ENCODE data around the gene RNF207. TPM values are rescaled to one million over a fixed set of nuclear protein-coding genes. Genes with fewer than 3 reads are reported as not detected.
A peak's percentile ranks its signal among the peaks of the same experiment; 100 is the strongest.

The RNF207 gene
- total RNA-seq, 1 experiment from 2014 or later: 115 TPM

DNA sequence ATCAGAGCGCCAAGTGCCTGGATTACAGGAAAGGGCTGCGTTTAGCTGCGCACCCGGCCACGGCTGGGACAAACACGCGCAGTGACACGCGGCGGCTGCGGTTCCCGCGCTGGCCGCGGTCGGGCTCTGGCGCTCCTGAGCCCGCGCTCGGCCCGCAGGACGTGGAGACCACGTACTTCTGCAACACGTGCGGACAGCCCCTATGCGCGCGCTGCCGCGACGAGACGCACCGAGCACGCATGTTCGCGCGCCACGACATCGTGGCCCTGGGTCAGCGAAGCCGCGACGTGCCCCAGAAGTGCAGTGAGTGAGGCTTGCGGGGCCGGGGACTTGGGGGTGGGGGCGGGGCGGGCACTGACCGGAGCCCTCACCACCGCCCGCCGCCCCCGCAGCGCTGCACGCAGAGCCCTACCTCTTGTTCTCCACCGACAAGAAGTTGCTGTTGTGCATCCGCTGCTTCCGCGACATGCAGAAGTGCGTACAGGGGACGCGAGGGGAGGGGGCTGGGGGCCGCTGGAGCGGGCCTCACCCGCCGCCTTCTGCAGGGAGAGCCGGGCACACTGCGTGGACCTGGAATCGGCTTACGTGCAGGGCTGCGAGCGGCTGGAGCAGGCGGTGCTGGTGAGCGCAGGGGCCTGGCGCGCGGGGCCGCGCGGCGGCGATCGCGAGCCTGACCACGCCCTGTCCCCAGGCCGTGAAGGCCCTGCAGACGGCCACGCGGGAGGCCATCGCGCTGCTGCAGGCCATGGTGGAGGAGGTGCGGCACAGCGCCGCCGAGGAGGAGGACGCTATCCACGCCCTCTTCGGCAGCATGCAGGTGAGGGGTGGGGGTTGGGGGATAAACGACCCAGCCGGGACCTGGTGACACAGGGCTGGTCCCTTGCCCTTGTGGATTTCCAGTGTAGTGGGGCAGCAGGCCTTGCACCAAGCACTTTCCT, 3.1 kb downstream of the RNF207 start:
- Histone ChIP-seq H3K27ac (ENCODE audit: low read length) (no peak overlapping the region), H3K36me3 (ENCODE audit: control insufficient read depth, insufficient read depth, low read length) (peaks cover 2% of the 10 kb centered on the region; the same call in 1 of the 2 replicates), H3K27me3 (ENCODE audit: control insufficient read depth, insufficient read depth, low read length) (no peaks in the 10 kb centered on the region), H3K9me3 (ENCODE audit: control insufficient read depth, insufficient read depth, low read depth, low read length) (no peaks in the 10 kb centered on the region), H3K4me3 (ENCODE audit: low read depth in 2 of 2, low read length in 2 of 2) (peak overlapping the region in 1 of 2 experiments; percentile 18; a peak in 1 of 4 replicates), H3K4me1 (ENCODE audit: control insufficient read depth, insufficient read depth, low read length) (peaks cover 5% of the 10 kb centered on the region)
- ChIA-PET CTCF (interaction anchor here (0.6 kb wide), 1 partner anchor 13 kb away, joined by 3 read pairs; no protein-coding TSS in a partner anchor), POLR2A (no interaction called here)
- no peak for DNase-seq (ENCODE audit: low read depth, low spot score)
- ATAC-seq: no peak
- in situ Hi-C loops (cut with HindIII; ENCODE audit: low pct_unique_long_range_greater_than_20kb, low sequenced_read_pairs): no loop called here
- TF ChIP-seq, protein P1, sequence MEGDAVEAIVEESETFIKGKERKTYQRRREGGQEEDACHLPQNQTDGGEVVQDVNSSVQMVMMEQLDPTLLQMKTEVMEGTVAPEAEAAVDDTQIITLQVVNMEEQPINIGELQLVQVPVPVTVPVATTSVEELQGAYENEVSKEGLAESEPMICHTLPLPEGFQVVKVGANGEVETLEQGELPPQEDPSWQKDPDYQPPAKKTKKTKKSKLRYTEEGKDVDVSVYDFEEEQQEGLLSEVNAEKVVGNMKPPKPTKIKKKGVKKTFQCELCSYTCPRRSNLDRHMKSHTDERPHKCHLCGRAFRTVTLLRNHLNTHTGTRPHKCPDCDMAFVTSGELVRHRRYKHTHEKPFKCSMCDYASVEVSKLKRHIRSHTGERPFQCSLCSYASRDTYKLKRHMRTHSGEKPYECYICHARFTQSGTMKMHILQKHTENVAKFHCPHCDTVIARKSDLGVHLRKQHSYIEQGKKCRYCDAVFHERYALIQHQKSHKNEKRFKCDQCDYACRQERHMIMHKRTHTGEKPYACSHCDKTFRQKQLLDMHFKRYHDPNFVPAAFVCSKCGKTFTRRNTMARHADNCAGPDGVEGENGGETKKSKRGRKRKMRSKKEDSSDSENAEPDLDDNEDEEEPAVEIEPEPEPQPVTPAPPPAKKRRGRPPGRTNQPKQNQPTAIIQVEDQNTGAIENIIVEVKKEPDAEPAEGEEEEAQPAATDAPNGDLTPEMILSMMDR (IDR thresholded peaks at IDR 0.05): 0 out of 2 replicates have a peak, but pooled peaks have one; percentile 22
- TF ChIP-seq TCF7L2 (IDR thresholded peaks at IDR 0.05; ENCODE audit: low read depth, low read length): no peak
- no TSS peak for BruUV-seq (replicated peaks)
- intact Hi-C loops (cut with micrococcal nuclease; ENCODE audit: unreplicated experiment): no loop called here

DNA sequence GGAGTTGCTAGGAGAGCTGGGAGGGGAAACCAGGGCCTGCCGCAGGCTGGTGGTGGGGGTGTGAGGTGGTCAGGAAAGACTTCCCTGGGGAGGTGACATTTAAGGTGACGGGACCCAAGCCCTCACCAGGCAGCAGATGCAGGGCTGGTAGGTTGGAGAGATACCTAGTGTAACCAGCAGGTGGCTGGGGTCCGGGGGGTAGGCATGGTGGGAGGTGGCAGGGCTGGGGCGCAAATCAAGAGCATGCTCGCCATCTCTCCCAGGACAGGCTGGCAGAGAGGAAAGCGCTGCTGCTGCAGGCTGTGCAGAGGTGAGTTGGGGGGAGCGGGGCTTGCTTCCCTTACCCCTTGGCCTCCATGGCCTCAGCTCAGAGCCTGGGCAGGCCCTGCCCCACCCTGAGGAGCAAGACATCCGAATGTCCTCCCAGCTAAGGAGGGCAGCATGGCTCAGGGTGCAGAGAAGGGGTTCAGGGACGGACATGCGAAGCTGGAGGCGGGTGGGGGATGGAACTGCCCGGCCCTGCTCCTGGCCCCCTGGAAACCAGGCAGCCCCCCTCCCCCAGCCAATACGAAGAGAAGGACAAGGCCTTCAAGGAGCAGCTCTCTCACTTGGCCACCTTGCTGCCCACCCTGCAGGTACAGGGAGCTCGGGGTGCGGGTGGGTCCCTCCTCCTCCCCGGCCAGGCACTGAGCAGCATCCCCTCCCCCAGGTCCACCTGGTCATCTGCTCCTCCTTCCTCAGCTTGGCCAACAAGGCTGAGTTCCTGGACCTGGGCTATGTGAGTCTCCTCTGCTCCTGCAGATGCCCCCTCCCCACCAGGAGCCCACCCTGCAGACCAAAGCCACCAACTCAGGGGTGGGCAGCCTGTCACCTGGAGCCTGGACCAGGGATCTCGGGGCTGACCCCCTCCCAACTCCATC, 4.0 kb downstream of the RNF207 start:
- Histone ChIP-seq H3K27me3 (ENCODE audit: control insufficient read depth, insufficient read depth, low read length) (no peaks in the 10 kb centered on the region), H3K4me3 (ENCODE audit: low read depth in 2 of 2, low read length in 2 of 2) (peak overlapping the region in 1 of 2 experiments; percentile 18; a peak in 1 of 4 replicates), H3K4me1 (ENCODE audit: control insufficient read depth, insufficient read depth, low read length) (peaks cover 5% of the 10 kb centered on the region), H3K9me3 (ENCODE audit: control insufficient read depth, insufficient read depth, low read depth, low read length) (no peaks in the 10 kb centered on the region), H3K36me3 (ENCODE audit: control insufficient read depth, insufficient read depth, low read length) (peaks cover 2% of the 10 kb centered on the region; the same call in 1 of the 2 replicates), H3K27ac (ENCODE audit: low read length) (no peak overlapping the region)
- POLR2A ChIA-PET: no interaction called here
- ATAC-seq (no peak), DNase-seq (ENCODE audit: low read depth, low spot score) (no peak)
- CTCF ChIA-PET: interaction anchor here (0.6 kb wide), 1 partner anchor 12 kb away, joined by 3 read pairs; no protein-coding TSS in a partner anchor
- in situ Hi-C loops (cut with HindIII; ENCODE audit: low pct_unique_long_range_greater_than_20kb, low sequenced_read_pairs): no loop called here
- TF ChIP-seq POLR2AphosphoS5 (IDR thresholded peaks at IDR 0.05; ENCODE audit: low read depth, low read length): no peak
- no peak for TF ChIP-seq TCF7L2 (IDR thresholded peaks at IDR 0.05; ENCODE audit: low read depth, low read length)
- TF ChIP-seq, protein P1 (IDR thresholded peaks at IDR 0.05): no peak
- TF ChIP-seq SIN3A (IDR thresholded peaks at IDR 0.05; ENCODE audit: borderline replicate concordance, insufficient read depth, low read depth, low read length): no peak
- TF ChIP-seq, protein P2, sequence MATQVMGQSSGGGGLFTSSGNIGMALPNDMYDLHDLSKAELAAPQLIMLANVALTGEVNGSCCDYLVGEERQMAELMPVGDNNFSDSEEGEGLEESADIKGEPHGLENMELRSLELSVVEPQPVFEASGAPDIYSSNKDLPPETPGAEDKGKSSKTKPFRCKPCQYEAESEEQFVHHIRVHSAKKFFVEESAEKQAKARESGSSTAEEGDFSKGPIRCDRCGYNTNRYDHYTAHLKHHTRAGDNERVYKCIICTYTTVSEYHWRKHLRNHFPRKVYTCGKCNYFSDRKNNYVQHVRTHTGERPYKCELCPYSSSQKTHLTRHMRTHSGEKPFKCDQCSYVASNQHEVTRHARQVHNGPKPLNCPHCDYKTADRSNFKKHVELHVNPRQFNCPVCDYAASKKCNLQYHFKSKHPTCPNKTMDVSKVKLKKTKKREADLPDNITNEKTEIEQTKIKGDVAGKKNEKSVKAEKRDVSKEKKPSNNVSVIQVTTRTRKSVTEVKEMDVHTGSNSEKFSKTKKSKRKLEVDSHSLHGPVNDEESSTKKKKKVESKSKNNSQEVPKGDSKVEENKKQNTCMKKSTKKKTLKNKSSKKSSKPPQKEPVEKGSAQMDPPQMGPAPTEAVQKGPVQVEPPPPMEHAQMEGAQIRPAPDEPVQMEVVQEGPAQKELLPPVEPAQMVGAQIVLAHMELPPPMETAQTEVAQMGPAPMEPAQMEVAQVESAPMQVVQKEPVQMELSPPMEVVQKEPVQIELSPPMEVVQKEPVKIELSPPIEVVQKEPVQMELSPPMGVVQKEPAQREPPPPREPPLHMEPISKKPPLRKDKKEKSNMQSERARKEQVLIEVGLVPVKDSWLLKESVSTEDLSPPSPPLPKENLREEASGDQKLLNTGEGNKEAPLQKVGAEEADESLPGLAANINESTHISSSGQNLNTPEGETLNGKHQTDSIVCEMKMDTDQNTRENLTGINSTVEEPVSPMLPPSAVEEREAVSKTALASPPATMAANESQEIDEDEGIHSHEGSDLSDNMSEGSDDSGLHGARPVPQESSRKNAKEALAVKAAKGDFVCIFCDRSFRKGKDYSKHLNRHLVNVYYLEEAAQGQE (IDR thresholded peaks at IDR 0.05; ENCODE audit: insufficient read depth in 1 of 2, low read depth in 2 of 2, low read length in 1 of 2): no peak
- BruUV-seq (replicated peaks): no TSS peak
- intact Hi-C loops (cut with micrococcal nuclease; ENCODE audit: unreplicated experiment): no loop called here

All from Panc1 (cell line).